CD4-positive, alpha-beta T cell treated with Interleukin-6 for 4 hours (primary cell): ENCODE results near the gene CCKAR.
A peak's percentile ranks its signal among the peaks of the same experiment; 100 is the strongest.

Experiments
- DNase-seq: peaks from one replicate; pipeline ENCODE4 v3.0.0-alpha.2; 2020; ENCODE audit warnings: mixed read lengths

Gene CCKAR

GRCh38 chr4:26458157-26458561 is 32.1 kb downstream of the CCKAR start:
- DNase-seq, result peak; percentile 27

- no peak for DNase-seq
These were observed 32.9 kb downstream of the CCKAR start for GRCh38 chr4:26457412-26457811.

- no peak for DNase-seq
These were observed 34.7 kb downstream of the CCKAR start for GRCh38 chr4:26455571-26455970.

- DNase-seq, result no peak
These were observed 35.3 kb downstream of the CCKAR start for GRCh38 chr4:26454961-26455360.

- no peak for DNase-seq
These were observed 37.4 kb downstream of the CCKAR start for GRCh38 chr4:26452565-26453531.

GRCh38 chr4:26451597-26451996 is 38.7 kb downstream of the CCKAR start:
- no peak for DNase-seq

GRCh38 chr4:26450418-26450817 is 39.9 kb downstream of the CCKAR start:
- DNase-seq, result no peak

- no peak for DNase-seq
These were observed 42.9 kb downstream of the CCKAR start for GRCh38 chr4:26447378-26447777.

- DNase-seq, result no peak
These were observed 48.5 kb downstream of the CCKAR start for GRCh38 chr4:26441771-26442170.

- DNase-seq, result no peak
These were observed 49.2 kb downstream of the CCKAR start for GRCh38 chr4:26441102-26441501.

GRCh38 chr4:26434030-26434639 is 56.1 kb downstream of the CCKAR start:
- DNase-seq, result no peak

- DNase-seq, result no peak
These were observed 56.7 kb downstream of the CCKAR start for GRCh38 chr4:26433556-26433955.

- DNase-seq, result no peak
These were observed 57.9 kb downstream of the CCKAR start for GRCh38 chr4:26432419-26432818.

GRCh38 chr4:26431461-26432180 is 58.7 kb downstream of the CCKAR start:
- no peak for DNase-seq
